Measurements from ENCODE around the gene CWC25.

Gene CWC25

GRCh38 chr17:38779965-38780752, 45.0 kb downstream of the CWC25 start:
- no peak overlapping the region for H3K9ac ChIP-seq (ENCODE audit: low read depth, low read length, poor library complexity)
- H4K91ac ChIP-seq (ENCODE audit: low read depth, low read length, poor library complexity) = no peak overlapping the region
- no peak overlapping the region for H4K8ac ChIP-seq (ENCODE audit: low read depth, low read length)
- no peaks in the 10 kb centered on the region for H3K27me3 ChIP-seq (ENCODE audit: control insufficient read depth in 3 of 3, insufficient read depth in 3 of 3, low read depth in 1 of 3, low read length in 3 of 3)
- no peak overlapping the region for H2AFZ ChIP-seq (ENCODE audit: low read length)
- no peak overlapping the region for H2BK5ac ChIP-seq (ENCODE audit: low read length)
- no peak overlapping the region for H3K14ac ChIP-seq (ENCODE audit: low read length)
- H2BK12ac ChIP-seq (ENCODE audit: low read length) = no peak overlapping the region
- peaks cover 68 to 96% of the 10 kb centered on the region in 2 donors for H3K36me3 ChIP-seq (replicated peaks in 1 of 2; ENCODE audit: control insufficient read depth in 2 of 2, insufficient read depth in 2 of 2, low read length in 2 of 2)
- H3K23ac ChIP-seq (ENCODE audit: low read depth, low read length, poor library complexity) = peak overlapping the region; percentile 14
- no peak overlapping the region for H3K4me2 ChIP-seq (ENCODE audit: insufficient read depth, low read length, poor library complexity, severe bottlenecking)
- no CpG with 5 or more reads among the region's 23 CpGs for WGBS, 2 donors (ENCODE audit: extremely low coverage in 2 of 2, insufficient read length in 2 of 2, insufficient replicate concordance in 1 of 2)
- no peak overlapping the region for H3K4ac ChIP-seq (ENCODE audit: low read length)
- H3K27ac ChIP-seq (replicated peaks; ENCODE audit: low read length) = no peak overlapping the region
- no peaks in the 10 kb centered on the region for H3K79me1 ChIP-seq (ENCODE audit: low read depth, low read length)
- no peak overlapping the region for H3K18ac ChIP-seq (ENCODE audit: low read length)
- H3K4me1 ChIP-seq (ENCODE audit: control insufficient read depth in 2 of 2, insufficient read depth in 1 of 2, low read depth in 1 of 2, low read length in 2 of 2) = no peaks in the 10 kb centered on the region
- H2AK5ac ChIP-seq (ENCODE audit: low read depth, low read length) = no peak overlapping the region
- no peak for DNase-seq (ENCODE audit: low spot score)
- no peak overlapping the region for H3K4me3 ChIP-seq (ENCODE audit: low read length in 2 of 2)
- no peaks in the 10 kb centered on the region for H3K9me3 ChIP-seq (replicated peaks in 1 of 2; ENCODE audit: control insufficient read depth in 2 of 2, insufficient read depth in 1 of 2, low read depth in 1 of 2, low read length in 2 of 2)
- H2BK15ac ChIP-seq (ENCODE audit: low read length) = no peak overlapping the region
- no peak overlapping the region for H2BK120ac ChIP-seq (ENCODE audit: low read depth, low read length)

GRCh38 chr17:38777641-38778250, 47.4 kb downstream of the CWC25 start:
- H3K4me2 ChIP-seq (ENCODE audit: insufficient read depth, low read length, poor library complexity, severe bottlenecking) = no peak overlapping the region
- DNase-seq (ENCODE audit: low spot score) = no peak
- peak overlapping the region; percentile 38 for H3K9ac ChIP-seq (ENCODE audit: low read depth, low read length, poor library complexity)
- no peak overlapping the region for H3K4me3 ChIP-seq (ENCODE audit: low read length in 2 of 2)
- no peak overlapping the region for H3K18ac ChIP-seq (ENCODE audit: low read length)
- H3K27ac ChIP-seq (replicated peaks; ENCODE audit: low read length) = no peak overlapping the region
- H2BK15ac ChIP-seq (ENCODE audit: low read length) = no peak overlapping the region
- no peaks in the 10 kb centered on the region for H3K27me3 ChIP-seq (ENCODE audit: control insufficient read depth in 3 of 3, insufficient read depth in 3 of 3, low read depth in 1 of 3, low read length in 3 of 3)
- no CpG with 5 or more reads among the region's 7 CpGs for WGBS, 2 donors (ENCODE audit: extremely low coverage in 2 of 2, insufficient read length in 2 of 2, insufficient replicate concordance in 1 of 2)
- no peak overlapping the region for H2BK120ac ChIP-seq (ENCODE audit: low read depth, low read length)
- no peak overlapping the region for H4K91ac ChIP-seq (ENCODE audit: low read depth, low read length, poor library complexity)
- no peak overlapping the region for H2AK5ac ChIP-seq (ENCODE audit: low read depth, low read length)
- H2BK12ac ChIP-seq (ENCODE audit: low read length) = no peak overlapping the region
- no peak overlapping the region for H4K8ac ChIP-seq (ENCODE audit: low read depth, low read length)
- H3K4me1 ChIP-seq (ENCODE audit: control insufficient read depth in 2 of 2, insufficient read depth in 1 of 2, low read depth in 1 of 2, low read length in 2 of 2) = no peaks in the 10 kb centered on the region
- H2AFZ ChIP-seq (ENCODE audit: low read length) = no peak overlapping the region
- no peak overlapping the region for H2BK5ac ChIP-seq (ENCODE audit: low read length)
- no peak overlapping the region for H3K4ac ChIP-seq (ENCODE audit: low read length)
- peaks cover 68 to 94% of the 10 kb centered on the region in 2 donors for H3K36me3 ChIP-seq (replicated peaks in 1 of 2; ENCODE audit: control insufficient read depth in 2 of 2, insufficient read depth in 2 of 2, low read length in 2 of 2)
- no peaks in the 10 kb centered on the region for H3K79me1 ChIP-seq (ENCODE audit: low read depth, low read length)
- no peaks in the 10 kb centered on the region for H3K9me3 ChIP-seq (replicated peaks in 1 of 2; ENCODE audit: control insufficient read depth in 2 of 2, insufficient read depth in 1 of 2, low read depth in 1 of 2, low read length in 2 of 2)
- H3K23ac ChIP-seq (ENCODE audit: low read depth, low read length, poor library complexity) = no peak overlapping the region
- no peak overlapping the region for H3K14ac ChIP-seq (ENCODE audit: low read length)

- no peak overlapping the region for H3K14ac ChIP-seq (ENCODE audit: low read length)
- H2AFZ ChIP-seq (ENCODE audit: low read length) = no peak overlapping the region
- no peak overlapping the region for H3K27ac ChIP-seq (replicated peaks; ENCODE audit: low read length)
- no peak overlapping the region for H3K18ac ChIP-seq (ENCODE audit: low read length)
- no peak overlapping the region for H3K9ac ChIP-seq (ENCODE audit: low read depth, low read length, poor library complexity)
- no peak overlapping the region for H4K8ac ChIP-seq (ENCODE audit: low read depth, low read length)
- H2BK12ac ChIP-seq (ENCODE audit: low read length) = no peak overlapping the region
- H3K4ac ChIP-seq (ENCODE audit: low read length) = no peak overlapping the region
- H3K4me3 ChIP-seq (ENCODE audit: low read length in 2 of 2) = no peak overlapping the region
- no peaks in the 10 kb centered on the region for H3K27me3 ChIP-seq (ENCODE audit: control insufficient read depth in 3 of 3, insufficient read depth in 3 of 3, low read depth in 1 of 3, low read length in 3 of 3)
- H3K36me3 ChIP-seq (replicated peaks in 1 of 2; ENCODE audit: control insufficient read depth in 2 of 2, insufficient read depth in 2 of 2, low read length in 2 of 2) = peaks cover 52 to 94% of the 10 kb centered on the region in 2 donors
- no peaks in the 10 kb centered on the region for H3K9me3 ChIP-seq (replicated peaks in 1 of 2; ENCODE audit: control insufficient read depth in 2 of 2, insufficient read depth in 1 of 2, low read depth in 1 of 2, low read length in 2 of 2)
- H2BK5ac ChIP-seq (ENCODE audit: low read length) = no peak overlapping the region
- no peaks in the 10 kb centered on the region for H3K4me1 ChIP-seq (ENCODE audit: control insufficient read depth in 2 of 2, insufficient read depth in 1 of 2, low read depth in 1 of 2, low read length in 2 of 2)
- no peak overlapping the region for H3K23ac ChIP-seq (ENCODE audit: low read depth, low read length, poor library complexity)
- H2AK5ac ChIP-seq (ENCODE audit: low read depth, low read length) = no peak overlapping the region
- H2BK120ac ChIP-seq (ENCODE audit: low read depth, low read length) = no peak overlapping the region
- no peak for DNase-seq (ENCODE audit: low spot score)
- no peak overlapping the region for H2BK15ac ChIP-seq (ENCODE audit: low read length)
- no peak overlapping the region for H3K4me2 ChIP-seq (ENCODE audit: insufficient read depth, low read length, poor library complexity, severe bottlenecking)
- no peak overlapping the region for H4K91ac ChIP-seq (ENCODE audit: low read depth, low read length, poor library complexity)
- H3K79me1 ChIP-seq (ENCODE audit: low read depth, low read length) = no peaks in the 10 kb centered on the region
Measured at GRCh38 chr17:38773258-38773657, 51.9 kb downstream of the CWC25 start.

- no peak overlapping the region for H3K4ac ChIP-seq (ENCODE audit: low read length)
- no peak overlapping the region for H3K27ac ChIP-seq (replicated peaks; ENCODE audit: low read length)
- no peak overlapping the region for H2BK5ac ChIP-seq (ENCODE audit: low read length)
- H2BK15ac ChIP-seq (ENCODE audit: low read length) = no peak overlapping the region
- no peaks in the 10 kb centered on the region for H3K9me3 ChIP-seq (replicated peaks in 1 of 2; ENCODE audit: control insufficient read depth in 2 of 2, insufficient read depth in 1 of 2, low read depth in 1 of 2, low read length in 2 of 2)
- no peak for DNase-seq (ENCODE audit: low spot score)
- H3K4me3 ChIP-seq (ENCODE audit: low read length in 2 of 2) = no peak overlapping the region
- H3K4me2 ChIP-seq (ENCODE audit: insufficient read depth, low read length, poor library complexity, severe bottlenecking) = no peak overlapping the region
- no peak overlapping the region for H3K9ac ChIP-seq (ENCODE audit: low read depth, low read length, poor library complexity)
- no peak overlapping the region for H3K14ac ChIP-seq (ENCODE audit: low read length)
- H2BK120ac ChIP-seq (ENCODE audit: low read depth, low read length) = no peak overlapping the region
- peaks cover 40 to 98% of the 10 kb centered on the region in 2 donors for H3K36me3 ChIP-seq (replicated peaks in 1 of 2; ENCODE audit: control insufficient read depth in 2 of 2, insufficient read depth in 2 of 2, low read length in 2 of 2)
- H4K91ac ChIP-seq (ENCODE audit: low read depth, low read length, poor library complexity) = no peak overlapping the region
- peaks cover 2% of the 10 kb centered on the region for H3K79me1 ChIP-seq (ENCODE audit: low read depth, low read length)
- no peak overlapping the region for H4K8ac ChIP-seq (ENCODE audit: low read depth, low read length)
- no peak overlapping the region for H2AK5ac ChIP-seq (ENCODE audit: low read depth, low read length)
- H3K18ac ChIP-seq (ENCODE audit: low read length) = no peak overlapping the region
- H3K23ac ChIP-seq (ENCODE audit: low read depth, low read length, poor library complexity) = no peak overlapping the region
- H3K27me3 ChIP-seq (ENCODE audit: control insufficient read depth in 3 of 3, insufficient read depth in 3 of 3, low read depth in 1 of 3, low read length in 3 of 3) = no peaks in the 10 kb centered on the region
- H2AFZ ChIP-seq (ENCODE audit: low read length) = no peak overlapping the region
- no CpG with 5 or more reads among the region's 6 CpGs for WGBS, 2 donors (ENCODE audit: extremely low coverage in 2 of 2, insufficient read length in 2 of 2, insufficient replicate concordance in 1 of 2)
- H2BK12ac ChIP-seq (ENCODE audit: low read length) = no peak overlapping the region
- no peaks in the 10 kb centered on the region for H3K4me1 ChIP-seq (ENCODE audit: control insufficient read depth in 2 of 2, insufficient read depth in 1 of 2, low read depth in 1 of 2, low read length in 2 of 2)
Measured at GRCh38 chr17:38768417-38768816, 56.7 kb downstream of the CWC25 start.

Data from neuronal stem cell (in vitro differentiated cells).